ENCODE data around the gene GPRIN1.

DNA sequence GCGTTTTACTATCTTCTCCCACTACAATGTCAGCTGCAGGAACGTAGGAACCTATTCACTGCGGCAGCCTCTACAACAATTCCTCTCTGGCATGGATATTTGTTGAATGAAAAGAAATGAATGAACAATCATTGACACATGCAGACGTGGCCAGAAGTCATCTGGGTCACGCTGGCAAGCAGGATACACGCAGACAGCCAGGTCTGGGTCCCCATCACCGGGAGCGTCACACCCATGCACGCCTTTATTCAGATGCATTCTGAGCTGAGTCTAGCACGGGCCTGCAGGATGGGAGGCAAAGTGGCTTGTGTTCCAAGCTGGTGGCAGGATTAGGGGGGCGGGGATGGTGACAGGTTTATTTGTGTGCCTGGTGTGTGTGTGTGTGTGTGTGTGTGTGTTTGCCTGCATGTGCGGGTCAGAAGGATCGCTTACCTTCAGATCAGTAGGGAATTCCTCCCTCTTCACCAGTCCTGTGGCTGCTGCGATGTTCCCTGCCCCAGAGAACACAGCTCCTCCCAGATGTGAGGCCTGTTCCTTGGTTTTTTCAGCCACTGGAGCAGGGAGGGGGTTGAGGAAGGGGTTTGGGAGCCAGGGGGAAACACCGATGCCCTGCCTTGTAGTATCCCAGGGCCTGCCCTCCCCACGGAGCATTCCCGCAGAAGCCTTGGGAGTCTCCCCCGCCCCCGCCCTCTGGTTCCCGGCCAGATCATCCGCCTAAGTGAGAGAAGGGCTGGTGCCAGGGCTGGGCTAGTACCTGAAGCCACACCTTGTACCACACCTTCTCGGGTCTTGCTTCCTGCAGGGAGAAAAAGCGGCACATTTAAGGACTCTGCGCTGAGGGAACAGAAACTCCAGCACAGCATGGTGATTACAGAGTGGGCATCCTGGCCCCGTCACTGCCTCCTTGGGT, 16.3 kb upstream of the GPRIN1 start:
- TF ChIP-seq, protein P1, sequence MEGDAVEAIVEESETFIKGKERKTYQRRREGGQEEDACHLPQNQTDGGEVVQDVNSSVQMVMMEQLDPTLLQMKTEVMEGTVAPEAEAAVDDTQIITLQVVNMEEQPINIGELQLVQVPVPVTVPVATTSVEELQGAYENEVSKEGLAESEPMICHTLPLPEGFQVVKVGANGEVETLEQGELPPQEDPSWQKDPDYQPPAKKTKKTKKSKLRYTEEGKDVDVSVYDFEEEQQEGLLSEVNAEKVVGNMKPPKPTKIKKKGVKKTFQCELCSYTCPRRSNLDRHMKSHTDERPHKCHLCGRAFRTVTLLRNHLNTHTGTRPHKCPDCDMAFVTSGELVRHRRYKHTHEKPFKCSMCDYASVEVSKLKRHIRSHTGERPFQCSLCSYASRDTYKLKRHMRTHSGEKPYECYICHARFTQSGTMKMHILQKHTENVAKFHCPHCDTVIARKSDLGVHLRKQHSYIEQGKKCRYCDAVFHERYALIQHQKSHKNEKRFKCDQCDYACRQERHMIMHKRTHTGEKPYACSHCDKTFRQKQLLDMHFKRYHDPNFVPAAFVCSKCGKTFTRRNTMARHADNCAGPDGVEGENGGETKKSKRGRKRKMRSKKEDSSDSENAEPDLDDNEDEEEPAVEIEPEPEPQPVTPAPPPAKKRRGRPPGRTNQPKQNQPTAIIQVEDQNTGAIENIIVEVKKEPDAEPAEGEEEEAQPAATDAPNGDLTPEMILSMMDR (IDR thresholded peaks at IDR 0.05) = no peak
- no peak for TF ChIP-seq EZH2 (IDR thresholded peaks at IDR 0.05; ENCODE audit: borderline replicate concordance, insufficient read depth, low read depth, low read length, poor library complexity, severe bottlenecking)

Measured in B cell (primary cell).